ENCODE data around the gene SELENOS.

Gene SELENOS

GRCh38 chr15:101318147-101318819, 41.0 kb upstream of the SELENOS start:
- Histone ChIP-seq H3K79me1 (ENCODE audit: low read length) (no peaks in the 10 kb centered on the region), H2AK5ac (ENCODE audit: low read length) (no peak overlapping the region), H3K4me2 (ENCODE audit: low read length) (no peak overlapping the region), H3K27me3 (ENCODE audit: insufficient read depth, low read length, poor library complexity) (no peaks in the 10 kb centered on the region), H2BK120ac (ENCODE audit: low read depth, low read length) (no peak overlapping the region), H2BK5ac (ENCODE audit: low read length) (no peak overlapping the region), H3K18ac (ENCODE audit: low read length) (no peak overlapping the region), H2BK15ac (replicated peaks; ENCODE audit: low read depth) (no peak overlapping the region), H3K36me3 (ENCODE audit: control insufficient read depth, insufficient read depth, low read length) (no peaks in the 10 kb centered on the region), H4K5ac (ENCODE audit: low read length) (no peak overlapping the region), H3K9ac (ENCODE audit: low read length) (no peak overlapping the region), H3K4ac (ENCODE audit: low read depth, low read length) (no peak overlapping the region), H4K8ac (ENCODE audit: low read depth, low read length) (no peak overlapping the region), H3K4me3 (ENCODE audit: low read length) (no peak overlapping the region), H3K79me2 (ENCODE audit: control insufficient read depth, insufficient read depth, low read length) (no peaks in the 10 kb centered on the region), H3K23ac (ENCODE audit: low read length) (no peak overlapping the region), H3K27ac (ENCODE audit: low read depth, low read length) (no peak overlapping the region), H3K56ac (ENCODE audit: low read length) (no peak overlapping the region), H3K4me1 (ENCODE audit: control insufficient read depth, low read depth, low read length) (no peaks in the 10 kb centered on the region)
- no CpG with 5 or more reads among the region's 20 CpGs for WGBS (ENCODE audit: extremely low coverage, insufficient coverage, low lambda C conversion rate)
- DNase-seq: no peak

- H4K5ac ChIP-seq (ENCODE audit: low read length): no peak overlapping the region
- no peak overlapping the region for H3K18ac ChIP-seq (ENCODE audit: low read length)
- H2BK120ac ChIP-seq (ENCODE audit: low read depth, low read length): no peak overlapping the region
- no peak overlapping the region for H3K56ac ChIP-seq (ENCODE audit: low read length)
- no peak overlapping the region for H3K4ac ChIP-seq (ENCODE audit: low read depth, low read length)
- no peak overlapping the region for H3K9ac ChIP-seq (ENCODE audit: low read length)
- no peaks in the 10 kb centered on the region for H3K79me2 ChIP-seq (ENCODE audit: control insufficient read depth, insufficient read depth, low read length)
- no peak overlapping the region for H3K4me3 ChIP-seq (ENCODE audit: low read length)
- no peak for DNase-seq
- H3K79me1 ChIP-seq (ENCODE audit: low read length): no peaks in the 10 kb centered on the region
- no peak overlapping the region for H4K8ac ChIP-seq (ENCODE audit: low read depth, low read length)
- no peak overlapping the region for H2AK5ac ChIP-seq (ENCODE audit: low read length)
- H3K4me1 ChIP-seq (ENCODE audit: control insufficient read depth, low read depth, low read length): no peaks in the 10 kb centered on the region
- no peak overlapping the region for H2BK5ac ChIP-seq (ENCODE audit: low read length)
- no CpG with 5 or more reads among the region's 6 CpGs for WGBS (ENCODE audit: extremely low coverage, insufficient coverage, low lambda C conversion rate)
- H3K36me3 ChIP-seq (ENCODE audit: control insufficient read depth, insufficient read depth, low read length): no peaks in the 10 kb centered on the region
- H3K23ac ChIP-seq (ENCODE audit: low read length): no peak overlapping the region
- H2BK15ac ChIP-seq (replicated peaks; ENCODE audit: low read depth): no peak overlapping the region
- no peaks in the 10 kb centered on the region for H3K27me3 ChIP-seq (ENCODE audit: insufficient read depth, low read length, poor library complexity)
- H3K4me2 ChIP-seq (ENCODE audit: low read length): no peak overlapping the region
- H3K27ac ChIP-seq (ENCODE audit: low read depth, low read length): no peak overlapping the region
These were observed 40.1 kb upstream of the SELENOS start for GRCh38 chr15:101317336-101317872.

DNA sequence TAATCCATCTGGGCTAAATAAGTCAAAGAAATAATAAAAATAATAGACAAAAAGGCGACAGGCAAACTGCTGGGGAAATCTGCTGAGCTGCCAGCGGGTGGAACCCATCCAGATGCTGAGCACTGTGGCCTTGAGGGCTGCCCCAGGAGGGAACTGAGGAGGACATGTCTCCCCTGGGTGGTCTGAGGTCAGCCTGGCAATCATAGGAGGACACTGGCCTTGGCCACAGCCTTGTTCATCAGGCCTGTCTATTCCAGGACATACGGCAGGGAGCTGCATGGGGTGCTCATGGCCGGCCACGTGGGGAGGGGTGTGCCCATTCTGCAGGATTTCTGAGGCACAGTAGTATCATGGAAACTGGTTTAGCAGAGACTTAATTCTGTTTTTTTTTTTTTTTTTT, 39.2 kb upstream of the SELENOS start:
- Histone ChIP-seq H4K8ac (ENCODE audit: low read depth, low read length) (no peak overlapping the region), H3K56ac (ENCODE audit: low read length) (no peak overlapping the region), H3K9ac (ENCODE audit: low read length) (no peak overlapping the region), H2BK120ac (ENCODE audit: low read depth, low read length) (no peak overlapping the region), H4K5ac (ENCODE audit: low read length) (no peak overlapping the region), H2BK15ac (replicated peaks; ENCODE audit: low read depth) (no peak overlapping the region), H3K18ac (ENCODE audit: low read length) (no peak overlapping the region), H3K79me2 (ENCODE audit: control insufficient read depth, insufficient read depth, low read length) (no peaks in the 10 kb centered on the region), H3K4me1 (ENCODE audit: control insufficient read depth, low read depth, low read length) (no peaks in the 10 kb centered on the region), H3K27ac (ENCODE audit: low read depth, low read length) (no peak overlapping the region), H3K23ac (ENCODE audit: low read length) (no peak overlapping the region), H3K4ac (ENCODE audit: low read depth, low read length) (no peak overlapping the region), H3K27me3 (ENCODE audit: insufficient read depth, low read length, poor library complexity) (no peaks in the 10 kb centered on the region), H3K4me2 (ENCODE audit: low read length) (no peak overlapping the region), H3K79me1 (ENCODE audit: low read length) (no peaks in the 10 kb centered on the region), H3K4me3 (ENCODE audit: low read length) (no peak overlapping the region), H3K36me3 (ENCODE audit: control insufficient read depth, insufficient read depth, low read length) (no peaks in the 10 kb centered on the region), H2BK5ac (ENCODE audit: low read length) (no peak overlapping the region), H2AK5ac (ENCODE audit: low read length) (no peak overlapping the region)
- WGBS (ENCODE audit: extremely low coverage, insufficient coverage, low lambda C conversion rate): no CpG with 5 or more reads among the region's 5 CpGs
- no peak for DNase-seq

- Histone ChIP-seq H3K27ac (ENCODE audit: low read depth, low read length) (no peak overlapping the region), H3K27me3 (ENCODE audit: insufficient read depth, low read length, poor library complexity) (no peaks in the 10 kb centered on the region)
These were observed 38.5 kb upstream of the SELENOS start for GRCh38 chr15:101315736-101316135.

GRCh38 chr15:101314336-101315125, 37.2 kb upstream of the SELENOS start:
- DNase-seq: no peak

More at GRCh38 chr15:101315736-101316135, 38.5 kb upstream of the SELENOS start:
- no peak overlapping the region for H3K9ac ChIP-seq (ENCODE audit: low read length)
- no peaks in the 10 kb centered on the region for H3K4me1 ChIP-seq (ENCODE audit: control insufficient read depth, low read depth, low read length)
- H3K18ac ChIP-seq (ENCODE audit: low read length): no peak overlapping the region
- no peak overlapping the region for H2AK5ac ChIP-seq (ENCODE audit: low read length)
- H3K23ac ChIP-seq (ENCODE audit: low read length): no peak overlapping the region
- H3K79me1 ChIP-seq (ENCODE audit: low read length): no peaks in the 10 kb centered on the region
- H2BK5ac ChIP-seq (ENCODE audit: low read length): no peak overlapping the region
- H2BK15ac ChIP-seq (replicated peaks; ENCODE audit: low read depth): no peak overlapping the region
- H3K79me2 ChIP-seq (ENCODE audit: control insufficient read depth, insufficient read depth, low read length): no peaks in the 10 kb centered on the region
- no peaks in the 10 kb centered on the region for H3K36me3 ChIP-seq (ENCODE audit: control insufficient read depth, insufficient read depth, low read length)
- H3K4me3 ChIP-seq (ENCODE audit: low read length): no peak overlapping the region
- no CpG with 5 or more reads among the region's 10 CpGs for WGBS (ENCODE audit: extremely low coverage, insufficient coverage, low lambda C conversion rate)
- H4K5ac ChIP-seq (ENCODE audit: low read length): no peak overlapping the region
- no peak overlapping the region for H2BK120ac ChIP-seq (ENCODE audit: low read depth, low read length)
- H3K4me2 ChIP-seq (ENCODE audit: low read length): no peak overlapping the region
- no peak overlapping the region for H3K4ac ChIP-seq (ENCODE audit: low read depth, low read length)
- H3K56ac ChIP-seq (ENCODE audit: low read length): no peak overlapping the region
- H4K8ac ChIP-seq (ENCODE audit: low read depth, low read length): no peak overlapping the region
- no peak for DNase-seq

More at GRCh38 chr15:101314336-101315125, 37.2 kb upstream of the SELENOS start:
- Histone ChIP-seq H3K18ac (ENCODE audit: low read length) (no peak overlapping the region), H2BK120ac (ENCODE audit: low read depth, low read length) (no peak overlapping the region), H3K27me3 (ENCODE audit: insufficient read depth, low read length, poor library complexity) (no peaks in the 10 kb centered on the region), H3K56ac (ENCODE audit: low read length) (no peak overlapping the region), H2BK15ac (replicated peaks; ENCODE audit: low read depth) (no peak overlapping the region), H3K4me1 (ENCODE audit: control insufficient read depth, low read depth, low read length) (no peaks in the 10 kb centered on the region), H3K27ac (ENCODE audit: low read depth, low read length) (no peak overlapping the region), H3K4ac (ENCODE audit: low read depth, low read length) (no peak overlapping the region), H3K36me3 (ENCODE audit: control insufficient read depth, insufficient read depth, low read length) (no peaks in the 10 kb centered on the region), H3K23ac (ENCODE audit: low read length) (no peak overlapping the region), H3K79me2 (ENCODE audit: control insufficient read depth, insufficient read depth, low read length) (no peaks in the 10 kb centered on the region), H3K79me1 (ENCODE audit: low read length) (no peaks in the 10 kb centered on the region), H4K8ac (ENCODE audit: low read depth, low read length) (no peak overlapping the region), H3K4me3 (ENCODE audit: low read length) (no peak overlapping the region), H3K9ac (ENCODE audit: low read length) (no peak overlapping the region), H4K5ac (ENCODE audit: low read length) (no peak overlapping the region), H2AK5ac (ENCODE audit: low read length) (no peak overlapping the region), H3K4me2 (ENCODE audit: low read length) (no peak overlapping the region), H2BK5ac (ENCODE audit: low read length) (no peak overlapping the region)
- WGBS (ENCODE audit: extremely low coverage, insufficient coverage, low lambda C conversion rate): no CpG with 5 or more reads among the region's 19 CpGs

Data from mesendoderm (in vitro differentiated cells).